Tibial artery (tissue), 4 donors: Measurements from ENCODE around the gene KLRC1.
"Not testable (repeated sequence)": the region's sequence is repeated elsewhere in the genome, so short reads cannot be mapped to it uniquely, and the experiment has no call there.

Experiments
- DNase-seq, 2 donors: peaks; one replicate each; pipeline ENCODE4 v3.0.0-alpha.2; 2019
- H3K27ac ChIP-seq, 2 donors: fragments of 200-600 bp; sonication (generic) in 1 of 2; 1 replicate in 1 of 2; 2 replicates in 1 of 2; pipeline ENCODE4 v1.5.1; 2018 to 2019; ENCODE audit warnings: mild to moderate bottlenecking in 1 of 2
- H3K27me3 ChIP-seq, 2 donors: fragments of 200-600 bp; sonication (generic) in 1 of 2; one replicate each; pipeline versions ENCODE4 v1.5.1 to v1.6.0; 2016 to 2019
- H3K36me3 ChIP-seq, 3 donors: fragments of 200-600 bp; sonication (generic) in 2 of 3; one replicate each; pipeline ENCODE4 v1.5.1; 2016 to 2019; ENCODE audit warnings: mild to moderate bottlenecking in 2 of 3
- H3K4me1 ChIP-seq, 4 donors: fragments of 200-600 bp; sonication (generic) in 2 of 4; 1 replicate in 3 of 4; 2 replicates in 1 of 4; pipeline ENCODE4 v1.5.1; 2016 to 2019
- H3K4me3 ChIP-seq, 2 donors: fragments of 200-600 bp; sonication (generic) in 1 of 2; 1 replicate in 1 of 2; 2 replicates in 1 of 2; pipeline ENCODE4 v1.5.1; 2018 to 2019; ENCODE audit warnings: mild to moderate bottlenecking in 2 of 2
- H3K9me3 ChIP-seq, 3 donors: fragments of 200-600 bp; sonication (generic) in 1 of 3; one replicate each; pipeline ENCODE4 v1.5.1; 2016 to 2019
- intact Hi-C: fragments of 100-400 bp; cut with DNase I; formaldehyde crosslinking; loops from one replicate; pipeline ENCODE4 v1.15.0; 2023; ENCODE audit warnings: low total_unique reads
- TF ChIP-seq, protein P1 (sequence below), 2 experiments: fragments of 200-600 bp in 1 of 2; fragments of 450-650 bp in 1 of 2; IDR thresholded peaks; one replicate each; pipeline ENCODE4 v1.5.1; 2017 to 2019; ENCODE audit warnings: antibody characterized with exemption in 2 of 2, mild to moderate bottlenecking in 1 of 2, moderate library complexity in 1 of 2

KLRC1 gene

DNA sequence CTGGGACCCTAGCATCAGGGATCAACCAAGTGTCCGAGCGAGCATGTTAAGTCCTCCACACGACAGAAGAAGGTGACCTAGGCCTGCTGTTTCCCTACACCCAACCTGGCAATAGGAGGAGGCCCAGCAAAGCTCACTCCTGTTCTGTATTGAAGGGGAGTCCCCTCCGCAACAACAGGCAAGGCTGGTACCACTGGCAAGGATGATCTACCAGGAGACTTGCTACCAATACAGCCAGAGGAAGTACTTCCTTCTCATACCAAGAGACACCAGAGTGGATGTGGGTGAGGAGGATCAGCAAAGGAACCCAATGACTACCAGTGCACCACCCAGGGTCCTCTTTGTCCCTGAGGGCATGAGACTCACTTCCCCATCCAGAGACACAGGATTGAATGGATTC is 4.9 kb downstream of the KLRC1 start:
- Histone ChIP-seq H3K27ac (no peak overlapping the region), H3K4me1 (no peaks in the 10 kb centered on the region), H3K9me3 (no peaks in the 10 kb centered on the region), H3K27me3 (no peaks in the 10 kb centered on the region), H3K4me3 (no peak overlapping the region), H3K36me3 (no peaks in the 10 kb centered on the region)
- intact Hi-C loops = no loop called here
- TF ChIP-seq, protein P1, sequence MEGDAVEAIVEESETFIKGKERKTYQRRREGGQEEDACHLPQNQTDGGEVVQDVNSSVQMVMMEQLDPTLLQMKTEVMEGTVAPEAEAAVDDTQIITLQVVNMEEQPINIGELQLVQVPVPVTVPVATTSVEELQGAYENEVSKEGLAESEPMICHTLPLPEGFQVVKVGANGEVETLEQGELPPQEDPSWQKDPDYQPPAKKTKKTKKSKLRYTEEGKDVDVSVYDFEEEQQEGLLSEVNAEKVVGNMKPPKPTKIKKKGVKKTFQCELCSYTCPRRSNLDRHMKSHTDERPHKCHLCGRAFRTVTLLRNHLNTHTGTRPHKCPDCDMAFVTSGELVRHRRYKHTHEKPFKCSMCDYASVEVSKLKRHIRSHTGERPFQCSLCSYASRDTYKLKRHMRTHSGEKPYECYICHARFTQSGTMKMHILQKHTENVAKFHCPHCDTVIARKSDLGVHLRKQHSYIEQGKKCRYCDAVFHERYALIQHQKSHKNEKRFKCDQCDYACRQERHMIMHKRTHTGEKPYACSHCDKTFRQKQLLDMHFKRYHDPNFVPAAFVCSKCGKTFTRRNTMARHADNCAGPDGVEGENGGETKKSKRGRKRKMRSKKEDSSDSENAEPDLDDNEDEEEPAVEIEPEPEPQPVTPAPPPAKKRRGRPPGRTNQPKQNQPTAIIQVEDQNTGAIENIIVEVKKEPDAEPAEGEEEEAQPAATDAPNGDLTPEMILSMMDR (IDR thresholded peaks at IDR 0.05) = no peak
- DNase-seq = no peak

DNA sequence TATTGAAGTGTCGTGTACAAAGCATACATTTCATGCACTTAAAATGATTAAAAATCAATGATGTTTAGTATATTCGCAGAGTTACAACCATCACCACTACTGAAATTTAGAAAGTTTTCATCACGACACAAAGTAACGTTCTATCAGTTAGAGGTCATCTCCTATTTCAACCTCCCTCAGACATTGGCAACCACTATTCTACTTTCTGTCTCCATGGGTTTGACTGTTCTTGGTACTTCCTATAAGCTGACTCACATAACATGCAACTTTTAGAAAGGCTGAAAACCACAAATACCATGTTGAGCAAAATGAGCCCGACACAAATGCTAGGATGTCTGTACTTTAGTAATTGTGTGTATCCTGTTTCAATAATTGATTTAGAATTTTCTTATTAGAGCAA is 7.1 kb downstream of the KLRC1 start:
- intact Hi-C loops, H3K4me3 ChIP-seq, H3K36me3 ChIP-seq, DNase-seq, H3K27me3 ChIP-seq, H3K9me3 ChIP-seq, H3K4me1 ChIP-seq, H3K27ac ChIP-seq: not testable (repeated sequence)

DNA sequence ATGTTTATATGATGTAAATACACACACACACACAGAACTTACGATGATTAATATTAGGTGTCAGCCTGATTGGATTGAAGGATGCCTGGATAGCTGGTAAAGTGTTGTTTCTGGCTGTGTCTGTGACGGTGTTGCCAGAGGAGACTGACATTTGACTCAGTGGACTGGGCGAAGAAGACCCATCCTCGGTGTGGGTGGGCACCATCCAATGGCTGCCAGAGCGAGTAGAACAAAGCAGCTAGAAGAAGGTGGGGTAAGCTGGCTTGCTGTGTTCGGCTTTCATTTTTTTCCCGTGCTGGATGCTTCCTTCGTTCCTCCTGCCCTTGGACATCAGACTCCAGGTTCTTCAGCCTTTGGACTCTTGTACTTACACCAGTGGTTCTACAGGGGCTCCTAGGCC is 12.0 kb downstream of the KLRC1 start:
- H3K36me3 ChIP-seq, intact Hi-C loops, DNase-seq, H3K27ac ChIP-seq, H3K27me3 ChIP-seq, H3K4me1 ChIP-seq, H3K4me3 ChIP-seq, H3K9me3 ChIP-seq: not testable (repeated sequence)

DNA sequence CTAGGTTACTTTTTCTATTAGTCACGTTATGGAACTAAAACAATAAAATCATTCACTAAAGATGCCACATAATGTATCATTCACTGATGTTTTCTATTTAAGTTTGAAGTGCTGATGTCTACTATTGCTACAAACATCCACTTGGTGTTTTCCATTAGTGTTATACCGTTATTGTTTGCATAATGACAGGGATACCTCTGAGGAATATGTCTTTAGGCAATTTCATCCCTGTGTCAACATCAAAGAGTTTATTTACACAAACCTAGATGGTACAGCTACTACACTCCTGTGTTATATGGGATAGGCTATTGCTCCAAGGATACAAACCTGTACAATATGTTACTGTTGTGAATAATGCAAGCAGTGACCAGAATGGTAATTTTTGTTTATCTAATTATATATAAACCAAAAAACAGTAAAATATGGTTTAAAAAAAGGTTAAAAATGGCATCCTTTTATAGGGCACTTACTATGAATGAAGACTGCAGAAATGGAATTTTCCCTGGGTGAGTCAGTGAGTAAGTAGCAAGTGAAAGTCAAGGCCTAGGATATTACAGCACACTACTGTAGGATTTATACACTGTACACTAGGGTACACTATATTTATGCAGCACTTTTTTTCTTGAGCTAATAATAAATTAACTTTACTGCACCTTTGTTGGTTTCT is 13.4 kb downstream of the KLRC1 start:
- H3K4me3 ChIP-seq, intact Hi-C loops, H3K27ac ChIP-seq: not testable (repeated sequence)

DNA sequence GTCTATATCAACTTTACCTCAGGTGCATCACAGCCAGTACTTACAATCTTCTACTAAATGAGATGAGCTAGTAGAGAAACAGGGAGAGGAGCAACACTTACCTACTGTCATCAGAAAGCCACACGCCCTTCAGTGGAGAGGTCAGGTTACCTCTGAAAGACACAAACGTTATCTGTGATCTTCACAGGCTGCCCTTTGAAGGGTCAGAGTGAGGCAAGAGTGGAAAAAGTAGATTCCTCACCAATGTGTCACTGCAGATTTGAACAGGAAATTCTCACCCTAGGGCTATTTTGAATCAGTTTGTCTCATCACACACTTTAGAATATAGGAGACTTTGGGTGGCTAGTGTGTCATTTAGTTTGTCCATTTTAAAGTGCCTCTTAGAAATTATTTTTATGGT is 15.6 kb downstream of the KLRC1 start:
- DNase-seq, intact Hi-C loops, H3K36me3 ChIP-seq: not testable (repeated sequence)

More for the DNA sequence above, 13.4 kb downstream of the KLRC1 start:
- DNase-seq, H3K36me3 ChIP-seq, H3K4me1 ChIP-seq, H3K9me3 ChIP-seq, H3K27me3 ChIP-seq: not testable (repeated sequence)

DNA sequence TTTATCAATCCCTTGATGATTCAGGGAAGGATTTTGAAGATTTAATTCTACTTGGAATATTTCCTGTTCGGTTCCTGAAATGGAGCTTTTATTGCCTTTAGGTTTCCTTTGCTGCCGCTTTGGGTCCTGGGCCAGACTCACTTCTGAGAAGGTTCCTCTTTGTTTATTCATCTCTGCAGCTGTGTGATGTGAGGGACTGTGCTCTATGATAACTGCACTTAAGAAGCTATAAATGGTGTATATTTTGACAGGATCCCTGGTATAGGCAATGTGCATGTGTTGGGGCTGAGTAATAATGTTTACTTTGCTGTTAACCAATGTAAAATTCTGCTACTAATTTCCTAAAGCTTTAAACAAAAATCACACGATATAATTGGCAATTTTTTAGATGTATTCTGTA is 17.4 kb downstream of the KLRC1 start, which contains the start of gene KLRC2:
Gene KLRC2 (minus strand): TSS at position 195 of the 400 bp plus-strand sequence. CDS start 24 bp downstream, at position 171.
- H3K9me3 ChIP-seq, H3K4me3 ChIP-seq, H3K27me3 ChIP-seq, H3K36me3 ChIP-seq, H3K4me1 ChIP-seq, DNase-seq, intact Hi-C loops, H3K27ac ChIP-seq: not testable (repeated sequence)

More for the DNA sequence above, 15.6 kb downstream of the KLRC1 start:
- H3K27me3 ChIP-seq, H3K4me1 ChIP-seq, H3K9me3 ChIP-seq, H3K27ac ChIP-seq, H3K4me3 ChIP-seq: not testable (repeated sequence)

DNA sequence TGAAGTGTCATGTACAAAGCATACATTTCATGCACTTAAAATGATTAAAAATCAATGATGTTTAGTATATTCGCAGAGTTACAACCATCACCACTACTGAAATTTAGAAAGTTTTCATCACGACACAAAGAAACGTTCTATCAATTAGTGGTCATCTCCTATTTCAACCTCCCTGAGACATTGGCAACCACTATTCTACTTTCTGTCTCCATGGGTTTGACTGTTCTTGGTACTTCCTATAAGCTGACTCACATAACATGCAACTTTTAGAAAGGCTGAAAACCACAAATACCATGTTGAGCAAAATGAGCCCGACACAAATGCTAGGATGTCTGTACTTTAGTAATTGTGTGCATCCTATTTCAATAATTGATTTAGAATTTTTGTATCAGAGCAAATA is 22.6 kb downstream of the KLRC1 start:
- intact Hi-C loops, H3K4me1 ChIP-seq, DNase-seq, H3K27ac ChIP-seq, H3K36me3 ChIP-seq, H3K9me3 ChIP-seq, H3K4me3 ChIP-seq, H3K27me3 ChIP-seq: not testable (repeated sequence)

DNA sequence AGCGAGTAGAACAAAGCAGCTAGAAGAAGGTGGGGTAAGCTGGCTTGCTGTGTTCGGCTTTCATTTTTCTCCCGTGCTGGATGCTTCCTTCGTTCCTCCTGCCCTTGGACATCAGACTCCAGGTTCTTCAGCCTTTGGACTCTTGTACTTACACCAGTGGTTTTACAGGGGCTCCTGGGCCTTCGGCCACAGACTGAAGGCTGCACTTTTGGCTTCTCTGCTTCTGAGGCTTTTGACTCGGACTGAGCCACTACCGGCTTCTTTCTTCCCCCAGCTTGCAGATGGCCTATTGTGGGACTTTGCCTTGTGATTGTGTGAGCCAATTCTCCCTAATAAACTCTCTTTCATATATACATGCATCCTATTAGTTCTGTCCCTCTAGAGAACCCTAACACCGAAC is 27.2 kb downstream of the KLRC1 start:
- H3K9me3 ChIP-seq, H3K36me3 ChIP-seq, intact Hi-C loops, H3K27ac ChIP-seq, DNase-seq, H3K4me3 ChIP-seq, H3K27me3 ChIP-seq, H3K4me1 ChIP-seq: not testable (repeated sequence)

DNA sequence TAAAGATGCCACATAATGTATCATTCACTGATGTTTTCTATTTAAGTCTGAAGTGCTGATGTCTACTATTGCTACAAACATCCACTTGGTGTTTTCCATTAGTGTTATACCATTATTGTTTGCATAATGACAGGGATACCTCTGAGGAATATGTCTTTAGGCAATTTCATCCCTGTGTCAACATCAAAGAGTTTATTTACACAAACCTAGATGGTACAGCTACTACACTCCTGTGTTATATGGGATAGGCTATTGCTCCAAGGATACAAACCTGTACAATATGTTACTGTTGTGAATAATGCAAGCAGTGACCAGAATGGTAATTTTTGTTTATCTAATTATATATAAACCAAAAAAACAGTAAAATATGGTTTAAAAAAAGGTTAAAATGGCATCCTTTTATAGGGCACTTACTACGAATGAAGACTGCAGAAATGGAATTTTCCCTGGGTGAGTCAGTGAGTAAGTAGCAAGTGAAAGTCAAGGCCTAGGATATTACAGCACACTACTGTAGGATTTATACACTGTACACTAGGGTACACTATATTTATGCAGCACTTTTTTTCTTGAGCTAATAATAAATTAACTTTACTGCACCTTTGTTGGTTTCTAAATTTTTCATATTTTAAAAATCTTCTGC is 28.8 kb downstream of the KLRC1 start:
- H3K27me3 ChIP-seq, H3K27ac ChIP-seq, intact Hi-C loops, DNase-seq, H3K4me3 ChIP-seq, H3K36me3 ChIP-seq, H3K4me1 ChIP-seq, H3K9me3 ChIP-seq: not testable (repeated sequence)

DNA sequence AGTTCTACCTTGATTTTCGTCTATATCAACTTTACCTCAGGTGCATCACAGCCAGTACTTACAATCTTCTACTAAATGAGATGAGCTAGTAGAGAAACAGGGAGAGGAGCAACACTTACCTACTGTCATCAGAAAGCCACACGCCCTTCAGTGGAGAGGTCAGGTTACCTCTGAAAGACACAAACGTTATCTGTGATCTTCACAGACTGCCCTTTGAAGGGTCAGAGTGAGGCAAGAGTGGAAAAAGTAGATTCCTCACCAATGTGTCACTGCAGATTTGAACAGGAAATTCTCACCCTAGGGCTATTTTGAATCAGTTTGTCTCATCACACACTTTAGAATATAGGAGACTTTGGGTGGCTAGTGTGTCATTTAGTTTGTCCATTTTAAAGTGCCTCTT is 31.0 kb downstream of the KLRC1 start:
- H3K36me3 ChIP-seq, H3K4me1 ChIP-seq, intact Hi-C loops: not testable (repeated sequence)

DNA sequence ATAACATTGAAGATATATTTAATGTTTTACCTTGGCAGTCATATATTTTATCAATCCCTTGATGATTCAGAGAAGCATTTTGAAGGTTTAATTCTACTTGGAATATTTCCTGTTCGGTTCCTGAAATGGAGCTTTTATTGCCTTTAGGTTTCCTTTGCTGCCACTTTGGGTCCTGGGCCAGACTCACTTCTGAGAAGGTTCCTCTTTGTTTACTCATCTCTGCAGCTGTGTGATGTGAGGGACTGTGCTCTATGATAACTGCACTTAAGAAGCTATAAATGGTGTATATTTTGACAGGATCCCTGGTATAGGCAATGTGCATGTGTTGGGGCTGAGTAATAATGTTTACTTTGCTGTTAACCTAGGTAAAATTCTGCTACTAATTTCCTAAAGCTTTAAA is 32.8 kb downstream of the KLRC1 start, which contains the start of gene KLRC3:
Gene KLRC3 (minus strand): TSS at position 262 of the 400 bp plus-strand sequence. CDS start 45 bp downstream, at position 217.
- H3K36me3 ChIP-seq, H3K9me3 ChIP-seq, H3K4me3 ChIP-seq, intact Hi-C loops, H3K27me3 ChIP-seq, H3K4me1 ChIP-seq, DNase-seq, H3K27ac ChIP-seq: not testable (repeated sequence)

More for the DNA sequence above, 31.0 kb downstream of the KLRC1 start:
- H3K27ac ChIP-seq, H3K4me3 ChIP-seq, H3K9me3 ChIP-seq, DNase-seq, H3K27me3 ChIP-seq: not testable (repeated sequence)
